Islet precursor cell (in vitro differentiated cells): ENCODE results near the gene MICOS13.
"Not testable (repeated sequence)": the region's sequence is repeated elsewhere in the genome, so short reads cannot be mapped to it uniquely, and the experiment has no call there.

ENCODE experiments used
- DNase-seq: peaks from one replicate; pipeline ENCODE4 v3.0.0-alpha.2; 2018

The MICOS13 gene

GRCh38 chr19:5698635-5699422, 18.5 kb upstream of the MICOS13 start:
- no peak for DNase-seq

DNA sequence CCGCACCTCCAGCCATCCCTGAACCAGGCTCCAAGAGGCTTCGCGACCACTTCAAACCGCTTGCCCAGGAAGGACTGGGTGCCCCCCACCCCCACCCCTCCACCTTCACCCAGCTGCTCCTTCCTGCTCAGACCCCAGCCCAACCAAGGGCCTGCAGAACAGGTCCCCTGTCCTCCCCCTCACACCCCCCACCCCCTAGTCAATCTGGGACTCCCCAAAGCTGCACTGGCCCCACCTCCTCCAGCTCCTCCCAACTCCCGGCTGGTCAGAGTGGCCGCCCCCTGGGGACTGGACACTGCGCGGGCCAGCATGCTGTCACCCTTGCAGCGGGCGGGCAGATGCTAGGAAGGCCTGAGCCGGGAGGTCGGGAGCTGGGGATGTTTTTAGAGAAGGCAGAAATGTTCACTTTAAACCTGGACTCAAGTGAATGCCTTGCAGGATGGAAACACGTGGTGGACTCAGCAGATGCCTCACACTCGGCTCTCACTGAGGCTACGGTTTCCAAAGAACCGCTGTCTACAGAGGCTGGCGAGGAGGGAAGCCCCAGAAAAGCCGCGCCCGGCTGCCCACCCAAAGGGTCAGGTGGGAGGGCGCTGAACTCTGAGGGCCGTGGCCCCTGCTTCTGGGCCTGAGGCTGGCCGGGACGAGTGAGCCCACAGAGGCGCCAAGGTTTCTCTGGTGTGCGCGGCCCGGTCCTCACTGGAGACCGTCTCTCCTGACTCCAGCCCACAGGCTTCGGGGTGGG, 17.7 kb upstream of the MICOS13 start:
- DNase-seq = no peak

DNA sequence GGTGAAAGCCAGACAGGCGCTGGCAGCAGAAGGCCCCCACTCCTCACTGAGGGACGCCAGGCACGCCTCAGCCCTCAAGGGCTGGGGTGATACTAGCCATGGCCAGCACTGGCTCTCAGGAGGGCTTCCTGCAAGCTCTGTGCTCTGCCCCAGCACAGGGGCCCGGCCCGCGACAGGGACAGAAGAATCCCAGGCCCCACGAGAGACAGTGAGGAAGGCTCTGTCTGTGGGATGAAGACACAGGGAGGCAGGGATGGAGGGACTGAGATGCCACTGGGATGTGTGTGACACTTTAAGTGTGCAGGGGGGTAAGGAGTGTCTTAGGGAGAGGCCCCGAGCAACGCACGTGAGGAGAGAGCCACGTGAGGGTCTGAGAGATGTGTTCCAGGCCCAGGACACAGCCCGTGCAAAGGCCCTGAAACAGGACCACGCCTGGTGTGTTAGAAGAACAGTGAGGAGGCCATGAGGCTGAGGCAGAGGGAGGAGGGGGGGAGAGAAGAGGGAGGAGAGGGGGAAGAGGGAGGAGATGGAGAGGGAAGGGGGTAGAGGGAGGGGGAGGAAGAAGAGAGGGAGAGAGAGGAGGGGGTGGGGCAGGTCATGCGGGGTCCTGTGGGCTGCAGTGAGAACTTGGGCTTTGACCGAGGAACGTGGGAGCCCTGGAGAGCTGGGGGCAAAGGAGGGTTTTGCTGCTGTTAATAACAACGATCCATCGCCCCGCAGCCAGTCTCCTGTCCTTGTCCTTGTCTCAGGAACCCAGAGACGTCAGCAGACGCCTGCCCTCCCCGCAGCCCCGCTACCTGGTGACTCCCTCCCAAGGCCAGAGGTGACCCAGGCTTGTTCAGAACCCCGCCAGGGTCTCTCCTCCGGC, 16.9 kb upstream of the MICOS13 start:
- no peak for DNase-seq

GRCh38 chr19:5696196-5697021, 16.1 kb upstream of the MICOS13 start:
- DNase-seq = no peak

- DNase-seq = no peak
Measured at GRCh38 chr19:5695649-5696195, 15.4 kb upstream of the MICOS13 start.

- DNase-seq = peak; percentile 49
Measured at GRCh38 chr19:5694956-5695648, 14.8 kb upstream of the MICOS13 start.

DNA sequence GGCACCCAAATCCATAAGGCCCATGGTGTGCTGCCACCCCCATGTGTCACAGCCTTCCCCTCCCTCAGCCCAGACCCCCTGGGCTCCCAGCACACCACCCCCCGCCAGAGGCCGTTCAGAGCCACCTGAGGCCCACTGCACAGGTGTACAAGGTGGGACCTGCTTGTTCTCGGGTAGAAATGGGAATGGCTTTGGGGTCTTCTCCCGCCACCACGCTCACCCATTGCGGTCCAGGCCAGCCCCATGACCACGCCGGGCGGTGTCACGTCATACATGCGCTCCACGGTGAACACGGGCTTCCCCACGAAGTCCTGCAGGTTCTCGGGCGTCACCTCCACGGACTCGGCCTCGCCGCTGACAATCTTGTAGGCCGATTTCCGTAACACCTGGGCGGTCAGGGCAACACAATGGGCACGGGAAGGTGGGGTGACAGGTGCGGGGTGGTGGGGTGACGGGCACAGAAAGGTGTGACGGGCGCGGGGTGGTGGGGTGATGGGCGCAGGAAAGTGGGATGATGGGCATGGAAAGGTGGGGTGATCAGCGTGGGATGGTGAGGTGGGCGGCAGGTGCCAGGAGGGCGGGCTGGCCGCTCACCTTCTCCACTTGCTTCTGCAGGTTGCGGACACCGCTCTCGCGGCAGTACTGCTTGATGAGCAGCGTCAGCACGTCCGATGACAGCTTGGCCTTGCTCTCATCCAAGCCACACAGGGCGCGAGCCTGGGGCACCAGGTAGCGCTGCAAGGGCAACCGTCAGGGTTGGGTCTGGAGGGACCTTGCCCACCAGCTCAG, 14.0 kb upstream of the MICOS13 start:
- DNase-seq = no peak

DNA sequence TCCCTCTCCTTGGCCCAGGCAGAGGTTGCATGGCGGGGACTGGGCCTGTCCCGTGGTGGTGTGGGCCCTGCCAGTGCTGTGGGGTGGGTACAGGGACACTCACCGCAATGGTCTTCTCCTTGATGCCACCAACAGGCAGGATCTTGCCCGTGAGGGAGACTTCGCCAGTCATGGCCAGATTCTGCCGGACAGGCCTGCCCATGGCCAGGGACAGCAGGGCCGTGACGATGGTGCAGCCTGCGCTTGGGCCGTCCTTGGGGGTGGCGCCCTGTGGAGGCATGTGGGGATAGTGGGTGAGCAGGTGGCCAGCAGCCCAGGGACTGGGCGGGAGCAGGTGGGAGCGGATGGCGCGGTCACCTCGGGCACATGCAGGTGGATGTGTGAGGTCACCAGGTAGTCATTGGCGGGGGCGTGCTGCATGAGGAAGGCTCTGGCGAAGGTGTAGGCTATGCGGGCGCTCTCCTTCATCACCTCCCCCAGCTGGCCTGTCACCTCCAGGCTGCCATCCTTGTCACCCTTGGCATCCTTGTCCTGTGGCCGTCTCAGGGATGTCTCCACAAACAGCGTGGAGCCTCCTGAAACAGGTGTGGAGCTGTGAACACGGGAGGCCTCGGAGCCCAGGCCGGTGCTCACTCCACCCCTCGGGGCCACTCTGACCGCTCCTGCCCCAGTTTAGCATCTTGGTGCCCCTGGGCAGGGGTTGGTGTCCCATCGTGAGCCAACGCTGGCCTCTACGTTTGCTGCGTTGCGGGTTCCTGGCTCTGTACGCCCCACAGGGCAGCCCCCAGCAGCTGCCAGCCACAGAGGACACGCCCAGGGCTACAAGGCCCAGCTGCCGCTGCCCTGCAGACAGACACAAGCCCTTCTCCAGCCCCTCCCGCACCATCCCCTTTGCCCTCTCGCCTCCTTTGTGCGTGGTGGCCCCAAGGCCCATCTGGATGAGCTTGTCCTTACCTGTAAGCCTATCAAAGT, 13.2 kb upstream of the MICOS13 start:
- no peak for DNase-seq

DNA sequence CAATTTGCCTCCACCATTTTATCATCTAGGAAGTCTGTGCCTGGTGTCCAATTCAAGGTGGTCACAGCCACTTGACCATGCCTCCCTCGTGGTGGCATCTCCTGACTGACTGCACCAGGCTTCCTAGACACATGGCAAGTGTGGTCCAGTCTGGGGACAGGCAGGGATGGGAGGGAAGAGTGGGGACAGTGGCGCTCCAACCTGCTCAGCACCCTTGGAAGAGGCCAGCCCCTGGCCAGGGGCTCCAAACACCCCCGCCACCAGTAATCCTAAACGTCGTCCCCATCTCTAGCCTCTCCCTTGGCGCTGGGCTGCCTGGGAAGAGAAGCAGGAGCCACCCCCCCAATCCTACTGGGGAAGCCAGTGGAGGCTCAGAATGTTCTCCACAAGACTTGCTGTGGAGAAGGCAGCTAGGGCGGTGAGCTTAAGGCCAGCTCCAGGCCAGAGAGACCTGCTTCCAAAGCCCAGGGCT, 12.4 kb upstream of the MICOS13 start:
- no peak for DNase-seq

GRCh38 chr19:5691822-5692722, 11.8 kb upstream of the MICOS13 start:
- DNase-seq = no peak

- DNase-seq = no peak
Measured at GRCh38 chr19:5690955-5691821, 10.9 kb upstream of the MICOS13 start.

- DNase-seq = peak; percentile 98
Measured at GRCh38 chr19:5690125-5690954, 10.0 kb upstream of the MICOS13 start, which contains the start of gene RPL36. Gene RPL36, plus strand, starts transcription at chr19:5690295. Its CDS starts 213 bp downstream, at chr19:5690508.

GRCh38 chr19:5688262-5688881, 8.1 kb upstream of the MICOS13 start:
- DNase-seq = not testable (repeated sequence)

- no peak for DNase-seq
Measured at GRCh38 chr19:5687360-5688198, 7.3 kb upstream of the MICOS13 start.
